GM19372 (cell line): ENCODE data around the gene DENND1B.

Source experiments
- ATAC-seq: cut with Tn5 transposase; IDR thresholded peaks from one replicate; pipeline ENCODE4 v1.9.1; 2021; ENCODE audit warnings: mild to moderate bottlenecking, low read depth, moderate library complexity; ENCODE audit not compliant: unreplicated experiment

Gene DENND1B

GRCh38 chr1:197690074-197690473, 85.2 kb downstream of the DENND1B start:
- no peak for ATAC-seq

GRCh38 chr1:197688233-197688632, 87.0 kb downstream of the DENND1B start:
- ATAC-seq, result no peak

- no peak for ATAC-seq
Measured at GRCh38 chr1:197686702-197687355, 88.5 kb downstream of the DENND1B start.

- ATAC-seq, result no peak
Measured at GRCh38 chr1:197686231-197686630, 89.0 kb downstream of the DENND1B start.

- no peak for ATAC-seq
Measured at GRCh38 chr1:197685785-197686184, 89.5 kb downstream of the DENND1B start.

GRCh38 chr1:197683895-197684553, 91.3 kb downstream of the DENND1B start:
- ATAC-seq, result no peak

- no peak for ATAC-seq
Measured at GRCh38 chr1:197683280-197683679, 92.0 kb downstream of the DENND1B start.

- no peak for ATAC-seq
Measured at GRCh38 chr1:197680311-197680710, 95.0 kb downstream of the DENND1B start.

GRCh38 chr1:197677752-197678295, 97.5 kb downstream of the DENND1B start:
- ATAC-seq, result no peak

GRCh38 chr1:197677313-197677712, 98.0 kb downstream of the DENND1B start:
- ATAC-seq, result no peak

- no peak for ATAC-seq
Measured at GRCh38 chr1:197675583-197676208, 99.6 kb downstream of the DENND1B start.

- ATAC-seq, result no peak
Measured at GRCh38 chr1:197674286-197674685, 101.0 kb downstream of the DENND1B start.

- no peak for ATAC-seq
Measured at GRCh38 chr1:197673292-197673691, 102.0 kb downstream of the DENND1B start.

- ATAC-seq, result no peak
Measured at GRCh38 chr1:197672347-197672746, 102.9 kb downstream of the DENND1B start.

- no peak for ATAC-seq
Measured at GRCh38 chr1:197671920-197672319, 103.4 kb downstream of the DENND1B start.

- no peak for ATAC-seq
Measured at GRCh38 chr1:197671140-197671539, 104.1 kb downstream of the DENND1B start.

GRCh38 chr1:197666769-197667285, 108.5 kb downstream of the DENND1B start:
- no peak for ATAC-seq

GRCh38 chr1:197664391-197664790, 110.9 kb downstream of the DENND1B start:
- no peak for ATAC-seq

GRCh38 chr1:197663162-197663953, 111.9 kb downstream of the DENND1B start:
- no peak for ATAC-seq

- no peak for ATAC-seq
Measured at GRCh38 chr1:197660389-197660788, 114.9 kb downstream of the DENND1B start.

- no peak for ATAC-seq
Measured at GRCh38 chr1:197659171-197659570, 116.1 kb downstream of the DENND1B start.
